Uterus (tissue), 2 donors: ENCODE measurements around the gene ISLR2.

Experiments
- POLR2A ChIP-seq, 2 donors: fragments of 450-650 bp; IDR thresholded peaks; one replicate each; pipeline ENCODE4 v1.6.1; 2016; ENCODE audit warnings: antibody characterized with exemption in 2 of 2, mild to moderate bottlenecking in 1 of 2, moderate library complexity in 1 of 2
- TF ChIP-seq, protein P1 (sequence below), 4 experiments: fragments of 200-600 bp in 2 of 4; fragments of 450-650 bp in 2 of 4; sonication (generic) in 2 of 4; IDR thresholded peaks; one replicate each; pipeline ENCODE4 v1.5.1; 2016 to 2019; ENCODE audit warnings: antibody characterized with exemption in 4 of 4, mild to moderate bottlenecking in 2 of 4, moderate library complexity in 1 of 4

- TF ChIP-seq, protein P1, sequence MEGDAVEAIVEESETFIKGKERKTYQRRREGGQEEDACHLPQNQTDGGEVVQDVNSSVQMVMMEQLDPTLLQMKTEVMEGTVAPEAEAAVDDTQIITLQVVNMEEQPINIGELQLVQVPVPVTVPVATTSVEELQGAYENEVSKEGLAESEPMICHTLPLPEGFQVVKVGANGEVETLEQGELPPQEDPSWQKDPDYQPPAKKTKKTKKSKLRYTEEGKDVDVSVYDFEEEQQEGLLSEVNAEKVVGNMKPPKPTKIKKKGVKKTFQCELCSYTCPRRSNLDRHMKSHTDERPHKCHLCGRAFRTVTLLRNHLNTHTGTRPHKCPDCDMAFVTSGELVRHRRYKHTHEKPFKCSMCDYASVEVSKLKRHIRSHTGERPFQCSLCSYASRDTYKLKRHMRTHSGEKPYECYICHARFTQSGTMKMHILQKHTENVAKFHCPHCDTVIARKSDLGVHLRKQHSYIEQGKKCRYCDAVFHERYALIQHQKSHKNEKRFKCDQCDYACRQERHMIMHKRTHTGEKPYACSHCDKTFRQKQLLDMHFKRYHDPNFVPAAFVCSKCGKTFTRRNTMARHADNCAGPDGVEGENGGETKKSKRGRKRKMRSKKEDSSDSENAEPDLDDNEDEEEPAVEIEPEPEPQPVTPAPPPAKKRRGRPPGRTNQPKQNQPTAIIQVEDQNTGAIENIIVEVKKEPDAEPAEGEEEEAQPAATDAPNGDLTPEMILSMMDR (IDR thresholded peaks at IDR 0.05) = no peak
- TF ChIP-seq POLR2A (IDR thresholded peaks at IDR 0.05) = no peak
Measured at GRCh38 chr15:74121039-74121438, 9.3 kb upstream of the ISLR2 start.
